GM18505 (cell line): Measurements from ENCODE around the gene SFPQ.

Experiments used
- ATAC-seq: cut with Tn5 transposase; IDR thresholded peaks from one replicate; pipeline ENCODE4 v1.9.1; 2021; ENCODE audit not compliant: unreplicated experiment
- POLR2A ChIP-seq: IDR thresholded peaks from 4 replicates; pipeline ENCODE4 v1.6.1; 2011; ENCODE audit warnings: borderline replicate concordance; ENCODE audit not compliant: insufficient read depth, insufficient read length; ENCODE audit errors: extremely low read depth

Gene SFPQ

DNA sequence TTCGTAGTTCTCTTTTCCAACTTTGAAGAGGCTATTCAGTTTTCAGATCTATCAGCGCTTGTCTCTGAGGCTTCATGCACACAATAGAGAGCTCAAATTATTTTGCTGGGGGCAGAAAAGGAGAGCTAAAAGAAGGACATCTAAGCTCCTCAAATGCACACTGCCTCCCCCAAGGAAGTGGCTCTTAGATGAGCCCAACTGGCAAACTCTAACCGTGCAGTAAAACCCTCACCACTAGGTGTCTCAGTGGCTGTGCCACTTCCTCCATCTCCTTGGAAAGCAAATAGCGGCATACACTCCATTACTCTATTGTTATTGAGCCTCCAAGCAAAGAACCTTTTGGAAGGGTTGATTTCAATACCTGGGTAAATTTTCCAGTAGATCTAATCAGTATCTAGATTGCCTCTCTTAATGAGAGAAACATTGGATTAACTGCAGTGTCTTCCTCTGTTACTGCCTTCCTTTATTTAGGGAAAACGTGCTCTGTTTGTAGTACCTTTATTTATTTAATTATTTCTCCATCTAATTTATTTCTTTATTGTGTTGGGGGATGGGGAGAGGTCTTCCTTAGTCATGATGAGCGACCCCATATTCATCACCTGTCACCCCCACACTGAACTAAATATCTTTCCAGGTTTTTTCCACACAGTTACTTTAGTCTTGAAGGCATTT is 9.2 kb upstream of the SFPQ start:
- no peak for TF ChIP-seq POLR2A
- no peak for ATAC-seq

- no peak for TF ChIP-seq POLR2A
- ATAC-seq: no peak
Measured at GRCh38 chr1:35201631-35202030, 8.7 kb upstream of the SFPQ start.

DNA sequence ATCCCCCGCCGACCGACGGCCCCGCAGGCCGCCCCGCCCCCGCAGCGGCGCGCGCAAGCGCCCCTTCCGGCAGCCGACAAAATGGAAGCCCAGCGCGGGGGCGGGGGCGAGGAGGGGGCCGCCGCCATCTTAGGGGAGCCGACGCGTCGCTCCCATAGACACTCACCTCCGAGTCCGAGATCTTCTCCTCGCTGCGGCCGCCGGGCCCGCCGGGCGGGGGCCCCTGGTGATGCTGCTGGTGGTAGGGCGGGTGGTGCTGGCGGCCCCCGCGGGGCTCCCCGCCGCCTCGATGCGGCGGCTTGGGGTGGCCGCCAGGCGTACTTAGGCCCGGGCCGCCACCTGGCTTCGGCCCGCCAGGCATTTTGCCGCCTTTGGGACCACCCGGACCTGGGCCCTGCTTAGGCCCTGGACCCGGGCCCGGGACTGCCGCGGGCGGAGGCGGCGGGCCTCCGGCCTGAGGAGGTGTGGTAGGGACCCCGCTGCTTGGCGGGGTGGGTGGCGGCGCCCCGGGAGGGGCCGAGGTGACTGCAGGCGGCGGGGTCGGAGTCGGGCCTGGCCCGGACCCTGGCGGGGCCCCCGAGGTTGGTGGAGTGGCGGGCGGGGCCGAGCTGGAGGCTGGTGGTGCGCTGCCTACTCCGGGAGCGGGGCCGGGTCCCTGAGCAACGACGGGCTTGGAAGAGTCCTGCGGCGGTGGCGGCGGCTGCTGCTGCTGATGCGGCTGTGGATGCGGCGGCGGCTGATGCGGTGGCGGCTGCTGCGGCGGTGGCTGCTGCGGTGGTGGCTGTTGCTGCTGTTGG is 691 bp downstream of the SFPQ start:
- TF ChIP-seq POLR2A: peak; percentile 69
- peak; percentile 44 for ATAC-seq

DNA sequence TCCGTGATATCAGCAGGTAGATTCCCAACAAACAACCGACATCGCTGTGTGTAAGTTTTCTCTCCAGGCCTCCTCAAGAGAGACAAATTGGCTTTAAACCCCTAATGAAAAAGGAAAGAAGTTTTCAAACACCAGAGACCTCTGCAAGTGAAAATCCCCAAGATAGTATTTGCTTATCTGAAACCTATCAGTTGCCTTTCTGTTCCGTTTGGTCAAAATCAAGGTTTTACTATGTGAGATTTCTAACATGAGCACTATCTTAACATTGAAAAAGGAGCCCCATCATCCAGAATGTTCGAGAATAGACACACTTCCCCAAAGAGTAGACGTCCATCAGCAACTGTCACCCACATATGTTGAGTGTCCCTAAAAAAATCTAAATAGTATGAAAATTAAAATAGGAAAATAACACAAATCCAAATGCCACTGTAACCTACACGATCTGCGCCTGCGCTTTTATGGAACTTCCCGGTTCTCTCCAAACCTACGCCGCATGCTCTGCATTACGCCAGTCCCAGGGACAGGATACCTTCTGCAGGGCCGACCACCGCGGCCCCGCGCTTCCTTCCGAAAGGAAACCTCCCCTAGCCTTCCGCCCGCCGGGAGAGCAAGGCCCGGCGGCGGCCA is 1.4 kb downstream of the SFPQ start:
- no peak for TF ChIP-seq POLR2A
- no peak for ATAC-seq

GRCh38 chr1:35190784-35191183 is 2.2 kb downstream of the SFPQ start:
- ATAC-seq: no peak
- TF ChIP-seq POLR2A: no peak

- TF ChIP-seq POLR2A: no peak
- no peak for ATAC-seq
Measured at GRCh38 chr1:35188578-35189392, 4.2 kb downstream of the SFPQ start.

DNA sequence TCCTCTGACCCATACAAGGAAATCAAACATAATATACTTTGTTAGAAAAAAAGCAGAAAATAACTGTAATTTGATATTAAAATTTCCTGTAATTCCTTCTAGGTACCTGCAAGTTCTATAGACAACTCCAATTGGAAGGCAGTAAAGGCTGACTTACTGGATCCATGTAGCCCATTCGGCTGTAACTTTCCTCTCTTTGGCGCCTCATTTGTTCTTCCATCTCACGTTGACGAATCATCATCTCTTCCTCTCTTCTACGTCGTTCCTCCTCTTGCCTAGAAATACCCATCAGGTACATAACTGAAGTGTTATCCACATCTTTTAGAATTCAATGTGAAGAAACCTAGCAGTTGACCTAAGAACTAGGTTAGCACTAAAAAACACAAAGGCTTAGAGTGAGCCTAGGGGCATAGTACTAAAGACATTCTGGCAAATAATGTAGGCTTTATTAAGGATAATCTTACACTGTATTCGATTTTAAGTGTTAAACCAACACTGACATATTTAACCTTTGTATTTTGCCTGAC is 5.1 kb downstream of the SFPQ start:
- no peak for ATAC-seq
- TF ChIP-seq POLR2A: no peak

DNA sequence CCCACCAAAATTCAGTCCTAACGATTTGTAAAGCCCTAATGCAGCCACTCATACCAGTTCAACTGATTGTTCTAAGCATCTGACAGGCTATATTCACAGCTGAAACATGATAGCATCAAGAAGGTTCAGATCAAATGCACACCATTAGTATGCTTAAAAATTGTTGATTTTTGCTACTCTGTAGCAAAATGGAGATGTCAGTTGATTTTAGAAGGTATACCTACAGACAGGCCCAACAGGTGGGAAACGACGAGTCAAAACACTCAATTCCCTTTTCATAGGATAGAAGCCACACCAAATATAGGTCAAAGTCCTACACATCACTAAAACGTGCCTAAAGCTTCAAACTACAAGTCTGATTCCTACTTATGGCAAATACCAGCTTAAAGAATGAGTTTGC is 6.7 kb downstream of the SFPQ start:
- no peak for TF ChIP-seq POLR2A
- ATAC-seq: no peak

DNA sequence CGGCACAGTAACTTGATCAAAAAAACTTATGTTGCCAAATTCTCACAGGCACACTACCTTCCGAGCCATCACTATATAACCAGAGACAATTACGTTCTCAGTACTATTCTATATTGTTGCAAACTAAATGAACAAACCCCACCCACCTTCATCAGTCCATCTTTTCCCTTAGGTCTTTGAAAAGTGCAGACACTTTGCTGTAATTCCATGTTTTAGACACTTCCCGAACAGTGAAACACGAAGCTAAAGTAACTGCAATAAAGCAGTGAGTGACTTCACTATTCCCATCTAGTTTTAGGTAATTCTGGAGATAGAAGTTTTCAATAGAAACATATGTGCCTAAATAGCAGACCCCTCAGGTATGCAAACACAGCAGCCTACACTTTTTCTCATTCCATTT is 7.7 kb downstream of the SFPQ start:
- ATAC-seq: no peak
- TF ChIP-seq POLR2A: no peak

GRCh38 chr1:35184495-35185199 is 8.3 kb downstream of the SFPQ start:
- TF ChIP-seq POLR2A: no peak

DNA sequence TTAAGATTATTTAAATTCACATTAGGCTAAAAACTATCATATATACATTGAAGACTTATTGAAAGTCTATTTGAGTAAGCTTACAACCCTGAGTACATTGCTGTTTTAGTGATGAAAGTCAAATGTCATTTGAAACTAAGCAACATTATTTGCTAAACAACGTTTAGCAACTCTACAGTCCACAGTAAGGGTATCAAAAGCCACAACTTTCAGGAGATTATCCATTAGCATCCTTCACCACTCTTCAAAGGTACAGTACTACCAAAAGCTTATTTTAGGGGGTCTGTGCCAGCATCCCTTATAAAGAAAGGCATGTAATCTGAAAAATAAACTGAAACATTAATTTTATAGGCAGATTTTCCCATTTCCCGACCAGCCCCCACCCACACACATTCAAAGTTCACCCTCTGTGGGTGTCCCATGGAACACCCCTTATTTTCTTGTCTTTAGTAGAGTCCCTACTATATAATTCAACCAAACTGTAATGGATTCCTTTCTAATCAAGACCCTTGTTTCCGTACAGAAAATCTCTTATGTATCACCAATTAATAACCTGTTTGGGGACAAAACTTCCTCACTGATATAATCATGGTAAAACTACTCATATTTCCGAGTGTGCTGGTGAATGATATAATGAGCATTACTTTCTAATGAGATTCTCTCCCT is 11.0 kb downstream of the SFPQ start:
- no peak for ATAC-seq
- no peak for TF ChIP-seq POLR2A

More at GRCh38 chr1:35184495-35185199, 8.3 kb downstream of the SFPQ start:
- no peak for ATAC-seq

DNA sequence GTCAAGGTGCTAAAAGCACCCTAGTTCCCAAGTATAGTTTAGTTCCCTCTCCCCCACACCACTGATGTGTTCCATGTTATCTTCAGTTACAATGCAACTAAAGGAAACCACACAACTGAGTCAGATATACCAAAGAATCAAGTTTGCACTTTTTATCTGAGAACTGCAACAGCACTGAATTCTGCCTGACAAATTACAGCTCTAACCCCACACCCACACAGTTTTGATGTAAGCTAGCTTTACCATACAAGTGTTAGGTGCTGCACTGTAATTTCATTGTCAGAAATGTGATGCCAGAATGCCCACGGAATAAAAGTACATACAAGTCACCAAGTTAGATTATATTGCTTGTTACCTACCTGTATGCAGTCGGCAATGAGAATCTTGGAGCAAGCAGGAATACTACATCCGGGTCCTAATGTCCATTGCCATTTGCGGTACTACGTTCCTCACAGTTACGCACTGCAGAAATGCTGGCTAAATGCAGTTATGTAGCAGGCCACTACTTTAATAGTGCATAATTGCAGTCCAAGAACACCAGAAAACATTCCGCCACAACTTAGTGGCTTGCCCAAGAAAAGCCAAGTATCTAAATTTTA is 12.1 kb downstream of the SFPQ start:
- TF ChIP-seq POLR2A: no peak
- ATAC-seq: no peak

DNA sequence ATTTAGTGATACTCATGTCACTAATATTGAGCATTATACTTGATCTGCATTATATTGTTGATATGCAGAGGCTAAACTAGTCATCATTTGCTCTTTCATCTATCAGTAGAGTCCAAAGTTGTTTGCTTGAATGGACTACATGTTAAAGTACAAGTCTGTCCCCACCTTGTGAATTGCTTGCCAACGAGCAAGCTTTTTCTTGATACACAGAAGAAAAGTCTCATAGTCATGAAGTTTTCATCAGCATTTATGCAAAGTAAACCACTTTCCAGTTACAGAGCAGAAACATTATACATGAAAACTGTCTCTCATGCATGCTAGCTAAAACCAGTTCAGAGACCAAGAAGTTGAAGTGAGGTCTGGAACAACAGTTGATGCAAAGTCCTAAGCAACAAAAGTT is 13.0 kb downstream of the SFPQ start:
- ATAC-seq: no peak
- no peak for TF ChIP-seq POLR2A
